Pons (tissue), 1 donor: ENCODE measurements around the gene LIN7B.

Experiments used
- DNase-seq: peaks from one replicate; pipeline ENCODE4 v3.0.0-alpha.2; 2016; ENCODE audit warnings: low spot score

The LIN7B gene

GRCh38 chr19:49094505-49095482 is 19.4 kb upstream of the LIN7B start:
- peak; percentile 45 for DNase-seq

- DNase-seq, result peak; percentile 72
These were observed 16.5 kb upstream of the LIN7B start for GRCh38 chr19:49097453-49098288.

- no peak for DNase-seq
These were observed 15.4 kb upstream of the LIN7B start for GRCh38 chr19:49098795-49099194.

GRCh38 chr19:49101160-49101559 is 13.0 kb upstream of the LIN7B start:
- DNase-seq, result no peak

GRCh38 chr19:49102303-49102702 is 11.9 kb upstream of the LIN7B start:
- DNase-seq, result no peak

GRCh38 chr19:49103331-49104085 is 10.7 kb upstream of the LIN7B start:
- DNase-seq, result no peak

- DNase-seq, result no peak
These were observed 9.8 kb upstream of the LIN7B start for GRCh38 chr19:49104229-49104864.

- DNase-seq, result no peak
These were observed 7.5 kb upstream of the LIN7B start for GRCh38 chr19:49106648-49107135.

- DNase-seq, result no peak
These were observed 6.3 kb upstream of the LIN7B start for GRCh38 chr19:49107625-49108459.

GRCh38 chr19:49109051-49109450 is 5.1 kb upstream of the LIN7B start:
- DNase-seq, result no peak

GRCh38 chr19:49109569-49110233 is 4.5 kb upstream of the LIN7B start:
- DNase-seq, result no peak

GRCh38 chr19:49110567-49110966 is 3.6 kb upstream of the LIN7B start:
- no peak for DNase-seq

- DNase-seq, result no peak
These were observed 2.8 kb upstream of the LIN7B start for GRCh38 chr19:49111218-49111998.

GRCh38 chr19:49114630-49115363 is 627 bp downstream of the LIN7B start:
- peak; percentile 48 for DNase-seq

- no peak for DNase-seq
These were observed 2.4 kb downstream of the LIN7B start for GRCh38 chr19:49116544-49116943.

GRCh38 chr19:49117677-49118564 is 3.8 kb downstream of the LIN7B start:
- no peak for DNase-seq
